ENCODE data around the gene FAM111A. TPM values are rescaled to one million over a fixed set of nuclear protein-coding genes. Genes with fewer than 3 reads are reported as not detected.

Gene FAM111A
- total RNA-seq, 1 donor from 2014 or later = 7.9 TPM

DNA sequence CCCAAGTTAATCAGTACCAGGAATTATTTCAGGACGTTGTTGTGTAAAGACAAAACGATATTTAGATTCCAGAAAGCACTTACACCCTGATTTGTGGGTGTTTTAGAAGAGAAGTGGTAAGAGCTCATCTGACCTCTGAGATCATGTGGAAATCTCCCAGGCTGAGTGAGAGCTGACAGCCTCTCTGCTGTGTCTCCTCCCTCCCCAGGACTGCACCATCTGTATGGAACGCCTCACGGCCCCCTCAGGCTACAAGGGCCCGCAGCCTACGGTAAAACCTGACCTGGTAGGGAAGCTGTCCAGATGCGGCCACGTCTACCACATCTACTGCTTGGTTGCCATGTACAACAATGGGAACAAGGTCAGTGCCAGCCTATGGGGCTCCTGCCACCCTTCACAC, 49.2 kb downstream of the FAM111A start:
- no peak for FAIRE-seq
- Histone ChIP-seq H3K36me3 (ENCODE audit: control insufficient read depth, insufficient read depth, low read length) (peaks cover 22% of the 10 kb centered on the region), H3K27me3 (ENCODE audit: control insufficient read depth, insufficient read depth, low read length) (no peaks in the 10 kb centered on the region), H3K4me3 (ENCODE audit: low read depth, low read length) (no peak overlapping the region)
- DNase-seq (ENCODE audit: low read depth) = no peak
- TF ChIP-seq, protein P1, sequence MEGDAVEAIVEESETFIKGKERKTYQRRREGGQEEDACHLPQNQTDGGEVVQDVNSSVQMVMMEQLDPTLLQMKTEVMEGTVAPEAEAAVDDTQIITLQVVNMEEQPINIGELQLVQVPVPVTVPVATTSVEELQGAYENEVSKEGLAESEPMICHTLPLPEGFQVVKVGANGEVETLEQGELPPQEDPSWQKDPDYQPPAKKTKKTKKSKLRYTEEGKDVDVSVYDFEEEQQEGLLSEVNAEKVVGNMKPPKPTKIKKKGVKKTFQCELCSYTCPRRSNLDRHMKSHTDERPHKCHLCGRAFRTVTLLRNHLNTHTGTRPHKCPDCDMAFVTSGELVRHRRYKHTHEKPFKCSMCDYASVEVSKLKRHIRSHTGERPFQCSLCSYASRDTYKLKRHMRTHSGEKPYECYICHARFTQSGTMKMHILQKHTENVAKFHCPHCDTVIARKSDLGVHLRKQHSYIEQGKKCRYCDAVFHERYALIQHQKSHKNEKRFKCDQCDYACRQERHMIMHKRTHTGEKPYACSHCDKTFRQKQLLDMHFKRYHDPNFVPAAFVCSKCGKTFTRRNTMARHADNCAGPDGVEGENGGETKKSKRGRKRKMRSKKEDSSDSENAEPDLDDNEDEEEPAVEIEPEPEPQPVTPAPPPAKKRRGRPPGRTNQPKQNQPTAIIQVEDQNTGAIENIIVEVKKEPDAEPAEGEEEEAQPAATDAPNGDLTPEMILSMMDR (IDR thresholded peaks at IDR 0.05; ENCODE audit: insufficient read depth, low read length, severe bottlenecking) = no peak

DNA sequence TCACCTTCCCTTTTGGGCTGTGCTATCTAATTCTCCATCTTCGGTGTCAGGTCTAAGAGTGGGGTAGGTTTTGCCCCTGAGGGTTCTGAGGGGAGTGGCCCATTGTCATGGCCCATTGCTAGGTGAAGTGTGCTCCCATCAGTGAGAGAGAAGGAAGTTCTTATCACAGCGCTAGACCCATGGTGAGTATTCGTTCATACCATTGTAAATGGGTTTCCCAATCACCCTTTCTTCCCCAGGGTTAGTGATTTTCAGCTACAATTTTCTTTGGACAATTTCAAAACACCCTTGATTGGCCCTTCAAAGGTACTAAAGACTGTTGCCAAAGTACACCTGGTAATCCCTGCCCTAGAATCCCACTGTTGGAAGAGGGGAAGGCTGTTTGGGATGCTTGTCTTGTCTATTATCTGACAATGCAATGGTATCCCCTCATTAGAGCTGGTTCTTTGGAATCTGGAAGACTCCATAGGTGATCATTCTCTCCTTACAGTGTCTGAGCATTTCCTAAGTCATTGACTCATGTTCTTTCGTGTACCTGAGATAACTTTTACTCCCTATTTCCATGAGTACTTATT, 49.9 kb downstream of the FAM111A start:
- no peak overlapping the region for H3K4me3 ChIP-seq (ENCODE audit: low read depth, low read length)
- TF ChIP-seq, protein P1 (IDR thresholded peaks at IDR 0.05; ENCODE audit: insufficient read depth, low read length, severe bottlenecking) = no peak
- no peaks in the 10 kb centered on the region for H3K27me3 ChIP-seq (ENCODE audit: control insufficient read depth, insufficient read depth, low read length)
- no peak for DNase-seq (ENCODE audit: low read depth)
- peaks cover 22% of the 10 kb centered on the region for H3K36me3 ChIP-seq (ENCODE audit: control insufficient read depth, insufficient read depth, low read length)
- FAIRE-seq = no peak

DNA sequence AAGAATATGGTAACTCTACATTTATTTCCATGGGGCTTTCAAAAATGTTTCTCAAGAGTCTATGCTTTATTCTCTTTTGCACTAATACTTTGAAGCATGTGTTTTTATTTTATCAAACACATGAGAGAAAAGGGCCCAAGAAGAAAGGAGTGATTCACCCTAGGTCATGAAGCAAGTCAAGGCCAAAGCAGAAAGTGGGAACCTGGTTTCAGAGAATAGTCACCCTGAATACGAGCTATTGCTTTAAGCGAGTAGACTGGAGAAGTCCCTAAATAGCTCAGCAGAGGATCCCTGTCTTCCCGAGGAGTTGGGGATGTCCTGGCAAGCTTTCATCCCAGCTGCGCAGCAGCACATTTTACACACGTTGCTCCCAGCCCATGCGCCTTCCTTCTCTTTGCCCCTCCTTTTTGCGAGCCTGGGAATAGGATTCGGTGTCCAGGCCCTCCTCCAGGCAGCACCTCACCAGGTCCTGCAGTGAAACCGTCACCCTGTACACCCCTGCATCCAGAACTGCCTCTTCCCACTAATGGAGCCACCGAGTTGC, 51.0 kb downstream of the FAM111A start:
- Histone ChIP-seq H3K27me3 (ENCODE audit: control insufficient read depth, insufficient read depth, low read length) (no peaks in the 10 kb centered on the region), H3K36me3 (ENCODE audit: control insufficient read depth, insufficient read depth, low read length) (peaks cover 19% of the 10 kb centered on the region), H3K4me3 (ENCODE audit: low read depth, low read length) (no peak overlapping the region)
- TF ChIP-seq, protein P1 (IDR thresholded peaks at IDR 0.05; ENCODE audit: insufficient read depth, low read length, severe bottlenecking) = no peak
- FAIRE-seq = no peak
- no peak for DNase-seq (ENCODE audit: low read depth)

DNA sequence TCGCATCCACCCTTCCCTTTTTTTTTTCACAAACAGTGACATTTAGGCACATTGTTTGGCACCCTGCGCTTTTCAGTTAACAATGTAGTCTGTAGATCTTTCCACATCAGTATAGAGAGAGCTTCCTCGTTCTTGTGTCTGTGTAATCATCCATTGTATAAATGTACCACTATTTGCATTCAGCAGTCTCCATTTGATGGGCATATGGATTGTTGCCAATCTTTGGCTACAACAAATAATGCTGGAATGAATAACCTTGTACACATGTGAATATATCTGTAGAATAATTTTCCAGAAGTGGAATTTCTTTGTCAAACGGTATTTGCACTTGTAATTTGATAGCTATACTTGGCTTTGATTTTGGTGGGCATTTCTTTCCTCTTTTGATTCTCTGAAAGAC, 52.9 kb downstream of the FAM111A start:
- TF ChIP-seq, protein P1 (IDR thresholded peaks at IDR 0.05; ENCODE audit: insufficient read depth, low read length, severe bottlenecking) = no peak
- Histone ChIP-seq H3K4me3 (ENCODE audit: low read depth, low read length) (no peak overlapping the region), H3K27me3 (ENCODE audit: control insufficient read depth, insufficient read depth, low read length) (no peaks in the 10 kb centered on the region), H3K36me3 (ENCODE audit: control insufficient read depth, insufficient read depth, low read length) (peaks cover 16% of the 10 kb centered on the region)
- DNase-seq (ENCODE audit: low read depth) = no peak
- FAIRE-seq = no peak

DNA sequence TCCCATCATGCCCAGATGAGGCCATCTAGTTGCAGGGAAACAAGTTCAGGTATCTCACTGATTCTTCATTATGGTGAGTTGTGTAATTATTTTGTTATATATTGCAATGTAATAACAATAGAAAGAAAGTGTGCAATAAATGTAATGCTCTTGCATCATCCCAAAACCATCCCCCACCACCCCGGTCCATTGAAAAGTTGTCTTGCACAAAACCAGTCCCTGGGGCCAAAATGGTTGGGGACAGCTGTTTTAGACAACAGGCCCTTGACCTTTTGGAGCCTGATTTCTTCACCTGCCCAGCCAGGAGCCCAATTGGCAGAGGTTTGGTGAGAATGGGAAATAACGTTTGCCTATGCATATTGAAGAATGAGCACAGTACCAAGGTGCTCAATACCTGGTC, 54.1 kb downstream of the FAM111A start:
- DNase-seq (ENCODE audit: low read depth) = no peak
- Histone ChIP-seq H3K36me3 (ENCODE audit: control insufficient read depth, insufficient read depth, low read length) (peaks cover 13% of the 10 kb centered on the region), H3K4me3 (ENCODE audit: low read depth, low read length) (no peak overlapping the region), H3K27me3 (ENCODE audit: control insufficient read depth, insufficient read depth, low read length) (no peaks in the 10 kb centered on the region)
- TF ChIP-seq, protein P1 (IDR thresholded peaks at IDR 0.05; ENCODE audit: insufficient read depth, low read length, severe bottlenecking) = no peak
- no peak for FAIRE-seq

DNA sequence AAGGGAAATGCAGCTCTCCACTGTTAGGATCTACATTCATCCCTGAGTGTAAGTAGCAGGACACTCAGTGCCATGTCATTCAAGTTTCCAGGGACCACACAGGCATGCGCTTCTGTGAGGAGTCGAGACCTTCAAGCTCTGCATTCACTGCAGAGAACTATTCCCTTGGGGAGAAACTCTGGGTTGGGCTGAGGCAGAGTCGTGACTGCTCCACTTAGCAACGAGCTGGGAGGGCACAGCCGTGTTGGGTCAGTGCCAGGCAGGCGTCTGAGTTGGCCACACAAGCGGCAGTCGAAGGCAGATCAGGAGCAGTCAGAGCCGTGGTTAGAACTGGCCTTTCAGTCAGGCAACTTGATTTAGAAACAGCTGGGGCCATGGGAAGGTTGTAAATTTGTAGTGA, 55.3 kb downstream of the FAM111A start:
- DNase-seq (ENCODE audit: low read depth) (peak; percentile 39), FAIRE-seq (no peak)
- Histone ChIP-seq H3K4me3 (ENCODE audit: low read depth, low read length) (no peak overlapping the region), H3K36me3 (ENCODE audit: control insufficient read depth, insufficient read depth, low read length) (peaks cover 10% of the 10 kb centered on the region), H3K27me3 (ENCODE audit: control insufficient read depth, insufficient read depth, low read length) (no peaks in the 10 kb centered on the region)
- TF ChIP-seq, protein P1 (IDR thresholded peaks at IDR 0.05; ENCODE audit: insufficient read depth, low read length, severe bottlenecking) = no peak

Data from bronchial epithelial cell (primary cell).